NCI-H526 treated with DMSO at 0.1 percent for 48 hours (cell line): ENCODE results near the gene ACTA1.
"Not testable (repeated sequence)": the region's sequence is repeated elsewhere in the genome, so short reads cannot be mapped to it uniquely, and the experiment has no call there.

Experiments used
- DNase-seq: peaks from one replicate; lab custom pipeline; 2025; lab: John Stamatoyannopoulos, UW

ACTA1 gene

GRCh38 chr1:229440851-229441537 is 7.1 kb upstream of the ACTA1 start:
- DNase-seq: no peak

- DNase-seq: no peak
These were observed 4.1 kb upstream of the ACTA1 start for GRCh38 chr1:229438021-229438420.

DNA sequence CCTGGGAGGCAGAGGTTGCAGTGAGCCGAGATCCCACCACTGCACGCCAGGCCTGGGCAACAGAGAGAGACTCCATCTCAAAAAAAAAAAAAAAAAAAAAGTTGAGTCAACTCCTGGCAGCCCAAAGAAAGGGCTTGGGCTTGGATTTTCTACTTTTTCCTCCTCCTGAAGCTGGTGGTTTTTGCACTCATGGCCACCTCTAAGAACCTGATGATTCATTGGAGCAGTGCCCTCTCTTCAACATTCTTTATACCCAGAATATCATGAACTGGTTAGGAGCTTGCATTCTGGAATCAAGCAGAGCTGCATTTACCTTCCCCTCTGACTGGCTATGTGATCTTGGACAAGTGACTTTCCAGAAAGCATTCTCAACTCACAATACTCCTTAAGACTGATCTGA is 3.5 kb upstream of the ACTA1 start:
- DNase-seq: no peak

- no peak for DNase-seq
These were observed 2.3 kb upstream of the ACTA1 start for GRCh38 chr1:229436201-229436600.

DNA sequence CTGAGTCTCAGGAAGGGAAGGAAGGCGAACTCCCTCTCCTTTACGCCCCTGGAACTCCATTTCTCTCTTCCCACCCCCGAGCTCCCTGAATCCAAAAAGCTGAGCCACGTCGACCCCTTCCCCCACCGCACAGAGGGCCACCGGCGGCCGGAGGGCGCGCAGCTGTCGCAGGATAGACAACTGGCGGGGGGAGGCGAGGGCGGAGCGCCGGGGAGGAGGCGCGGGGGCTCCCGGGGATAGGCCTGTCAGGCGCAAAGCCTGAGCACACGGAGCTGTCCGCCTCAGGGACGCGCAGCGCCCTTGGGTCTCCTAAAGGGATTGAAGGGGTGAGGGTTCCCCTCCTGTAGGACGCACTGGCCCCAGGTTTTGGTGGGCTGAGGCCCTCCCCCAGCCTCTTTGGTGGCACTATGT is 752 bp upstream of the ACTA1 start:
- no peak for DNase-seq

GRCh38 chr1:229433364-229434004 is 410 bp downstream of the ACTA1 start:
- DNase-seq: no peak

GRCh38 chr1:229432905-229433304 is 989 bp downstream of the ACTA1 start:
- no peak for DNase-seq

- no peak for DNase-seq
These were observed 1.8 kb downstream of the ACTA1 start for GRCh38 chr1:229432116-229432461.

DNA sequence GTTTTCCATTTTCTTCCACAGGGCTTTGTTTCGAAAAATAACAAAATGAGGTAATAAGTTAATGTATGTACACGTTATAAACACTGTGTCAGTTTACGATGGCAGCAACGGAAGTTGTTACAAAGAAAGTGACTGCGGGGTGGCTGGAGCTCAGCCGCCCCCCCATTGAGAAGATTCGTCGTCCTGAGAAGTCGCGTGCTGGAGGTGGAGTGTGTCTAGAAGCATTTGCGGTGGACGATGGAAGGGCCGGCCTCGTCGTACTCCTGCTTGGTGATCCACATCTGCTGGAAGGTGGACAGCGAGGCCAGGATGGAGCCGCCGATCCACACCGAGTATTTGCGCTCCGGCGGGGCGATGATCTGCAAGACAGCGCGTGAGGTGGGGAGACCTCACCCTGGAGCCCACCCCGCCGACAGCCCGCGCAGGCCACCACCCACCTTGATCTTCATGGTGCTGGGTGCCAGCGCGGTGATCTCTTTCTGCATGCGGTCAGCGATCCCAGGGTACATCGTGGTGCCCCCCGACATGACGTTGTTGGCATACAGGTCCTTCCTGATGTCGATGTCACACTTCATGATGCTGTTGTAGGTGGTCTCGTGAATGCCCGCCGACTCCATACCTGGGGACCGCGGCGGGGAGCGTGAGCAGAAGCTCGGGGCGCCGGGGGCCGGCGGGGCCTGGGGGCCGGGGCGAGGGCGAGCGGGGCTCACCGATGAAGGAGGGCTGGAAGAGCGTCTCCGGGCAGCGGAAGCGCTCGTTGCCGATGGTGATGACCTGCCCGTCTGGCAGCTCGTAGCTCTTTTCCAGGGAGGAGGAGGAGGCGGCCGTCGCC is 2.4 kb downstream of the ACTA1 start:
- no peak for DNase-seq

GRCh38 chr1:229430761-229431283 is 3.1 kb downstream of the ACTA1 start:
- no peak for DNase-seq

- no peak for DNase-seq
These were observed 5.6 kb downstream of the ACTA1 start for GRCh38 chr1:229428256-229428655.

- DNase-seq: no peak
These were observed 6.3 kb downstream of the ACTA1 start for GRCh38 chr1:229427572-229427971.

GRCh38 chr1:229425564-229426159 is 8.2 kb downstream of the ACTA1 start:
- DNase-seq: no peak

DNA sequence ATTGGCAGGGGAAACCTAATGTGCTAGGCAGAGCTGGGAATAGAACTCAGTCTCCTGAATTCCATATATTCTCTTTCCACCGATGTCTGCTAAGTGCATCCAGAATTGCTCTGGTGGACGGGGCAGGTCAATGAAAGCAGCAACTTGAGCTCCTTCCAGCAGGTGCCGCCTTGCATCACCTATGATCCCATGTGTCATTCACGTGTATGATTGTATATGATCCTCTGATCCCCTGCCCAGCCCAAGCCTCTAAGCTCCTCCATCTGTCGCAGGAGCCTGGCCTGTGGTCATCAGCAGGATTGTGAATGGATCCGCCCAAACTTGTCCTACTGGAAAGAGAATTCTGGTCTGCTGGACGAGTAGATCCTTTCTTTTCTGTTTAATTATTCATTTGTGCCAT is 13.1 kb downstream of the ACTA1 start:
- DNase-seq: peak; percentile 2

DNA sequence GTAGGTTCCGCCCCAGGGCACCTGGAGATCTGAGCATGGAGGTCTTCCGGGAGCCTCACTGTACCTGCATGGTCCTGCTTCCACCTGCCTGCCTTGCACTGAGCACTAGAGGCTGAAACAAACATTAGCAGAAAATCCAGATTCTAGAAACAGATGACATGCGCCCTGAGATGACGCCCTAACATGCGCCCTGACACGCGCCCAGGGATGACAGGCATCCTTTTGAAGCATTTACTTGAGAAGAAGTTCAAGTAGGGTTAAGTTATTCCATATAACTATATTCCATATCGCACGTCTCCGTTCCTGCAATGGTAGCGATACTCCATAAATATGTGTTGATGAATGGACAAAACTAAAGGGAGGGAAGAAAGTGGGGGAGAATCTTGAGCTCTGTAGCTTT is 13.7 kb downstream of the ACTA1 start:
- DNase-seq: no peak

- DNase-seq: not testable (repeated sequence)
These were observed 15.3 kb downstream of the ACTA1 start for GRCh38 chr1:229418586-229418985.

DNA sequence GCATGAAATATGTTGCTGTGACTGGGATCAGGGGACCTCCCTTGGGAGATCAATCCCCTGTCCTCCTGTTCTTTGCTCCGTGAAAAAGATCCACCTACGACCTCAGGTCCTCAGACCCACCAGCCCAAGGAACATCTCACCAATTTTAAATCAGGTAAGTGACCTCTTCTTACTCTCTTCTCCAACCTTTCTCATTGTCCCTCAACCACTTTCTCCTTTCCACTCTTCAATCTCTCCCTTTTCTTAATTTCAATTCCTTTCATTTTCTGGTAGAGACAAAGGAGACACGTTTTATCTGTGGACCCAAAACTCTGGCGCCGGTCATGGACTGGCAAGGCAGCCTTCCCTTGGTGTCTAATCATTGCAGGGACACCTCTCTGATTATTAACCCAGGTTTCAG is 21.1 kb downstream of the ACTA1 start:
- DNase-seq: not testable (repeated sequence)

DNA sequence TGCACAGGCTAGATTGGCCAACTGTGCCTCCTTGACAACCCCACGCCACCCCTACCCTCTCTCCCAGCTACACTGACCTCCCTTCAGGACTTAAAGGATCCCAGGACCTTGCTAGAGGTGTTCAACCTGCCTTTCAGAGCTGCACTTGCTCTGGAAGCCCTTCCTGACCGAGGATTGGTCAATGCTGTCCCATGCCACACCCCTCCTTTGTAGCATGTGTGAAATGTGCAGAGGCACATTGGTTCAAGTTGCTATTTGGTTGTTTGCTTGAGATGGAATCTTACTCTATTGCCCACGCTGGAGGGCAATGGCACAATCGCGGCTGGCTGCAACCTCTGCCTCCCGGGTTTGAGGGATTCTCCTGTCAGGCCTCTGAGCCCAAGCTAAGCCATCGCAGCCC is 21.8 kb downstream of the ACTA1 start:
- DNase-seq: no peak

GRCh38 chr1:229411434-229412055 is 22.3 kb downstream of the ACTA1 start:
- no peak for DNase-seq

- no peak for DNase-seq
These were observed 23.0 kb downstream of the ACTA1 start for GRCh38 chr1:229410692-229411433.

- DNase-seq: no peak
These were observed 23.6 kb downstream of the ACTA1 start for GRCh38 chr1:229410370-229410691.
